GM12873 (cell line): ENCODE results near the gene PPY.

Experiments used
- CTCF ChIP-seq: IDR thresholded peaks from 2 replicates; pipeline ENCODE4 v1.5.1; 2012; ENCODE audit warnings: low read depth, mild to moderate bottlenecking, moderate library complexity, low read length, control low read depth; ENCODE audit not compliant: insufficient read depth; ENCODE audit errors: missing control alignments

PPY gene

GRCh38 chr17:43913584-43913983 lies 28.7 kb downstream of the PPY start:
- TF ChIP-seq CTCF: no peak

GRCh38 chr17:43912635-43913304 lies 29.5 kb downstream of the PPY start:
- TF ChIP-seq CTCF: no peak

GRCh38 chr17:43911904-43912303 lies 30.4 kb downstream of the PPY start:
- TF ChIP-seq CTCF: no peak

GRCh38 chr17:43909537-43910231 lies 32.6 kb downstream of the PPY start:
- TF ChIP-seq CTCF: no peak

- no peak for TF ChIP-seq CTCF
These were observed 34.1 kb downstream of the PPY start for GRCh38 chr17:43907998-43908721.

- peak; percentile 28 for TF ChIP-seq CTCF
These were observed 34.8 kb downstream of the PPY start, which contains the start of gene MPP2 for GRCh38 chr17:43907425-43907981. Gene MPP2, minus strand, starts transcription at chr17:43907536. Its CDS starts 3,076 bp downstream, at chr17:43904460.

GRCh38 chr17:43906951-43907424 lies 35.3 kb downstream of the PPY start:
- no peak for TF ChIP-seq CTCF
